GM19438 (cell line): ENCODE measurements around the gene AGR3.

Experiments
- ATAC-seq: cut with Tn5 transposase; IDR thresholded peaks from one replicate; pipeline ENCODE4 v1.9.1; 2021; ENCODE audit warnings: low read depth; ENCODE audit not compliant: unreplicated experiment

Gene AGR3

GRCh38 chr7:16881844-16882243 is at the start of gene AGR3:
Gene AGR3, minus strand, starts transcription at chr7:16881983. Its CDS starts 3,365 bp downstream, at chr7:16878618.
- ATAC-seq: no peak

DNA sequence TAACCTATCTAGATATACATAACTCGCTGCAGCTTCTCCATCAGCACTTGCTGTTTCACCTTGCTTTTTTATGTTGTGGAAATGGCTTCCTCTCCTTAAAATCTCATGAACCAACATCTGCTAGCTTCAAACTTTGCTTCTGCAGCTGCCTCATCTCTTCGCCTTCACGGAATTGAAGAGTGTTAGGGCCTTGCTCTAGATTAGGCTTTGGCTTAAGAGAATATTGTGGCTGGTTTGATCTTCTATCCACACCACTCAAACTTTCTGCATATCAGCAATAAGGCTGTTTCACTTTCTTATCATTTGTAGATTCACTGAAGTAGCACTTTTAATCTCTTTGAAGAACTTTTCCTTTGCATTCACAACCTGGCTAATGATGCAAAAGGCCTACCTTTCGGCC is 49.2 kb upstream of the AGR3 start:
- ATAC-seq: no peak

GRCh38 chr7:16929146-16929762 is 47.5 kb upstream of the AGR3 start:
- peak; percentile 70 for ATAC-seq

DNA sequence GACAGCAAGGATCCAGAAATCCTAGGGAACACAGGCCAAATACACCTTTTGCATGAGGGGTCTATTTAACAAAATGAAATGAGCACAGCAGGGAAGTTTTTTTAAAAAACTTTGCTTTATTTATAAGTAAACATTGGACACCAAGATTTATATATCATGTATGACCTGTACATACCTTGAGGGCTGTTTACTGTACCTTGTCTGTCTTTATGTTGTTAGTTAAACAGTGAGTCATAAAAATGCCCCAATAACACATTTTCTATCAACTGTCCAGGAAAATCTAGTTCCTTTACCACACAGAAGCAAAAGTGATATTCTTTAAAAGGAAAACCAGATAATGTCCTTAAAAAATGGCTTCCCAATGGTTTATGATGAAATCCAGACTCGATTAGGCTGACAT is 45.1 kb upstream of the AGR3 start:
- no peak for ATAC-seq

DNA sequence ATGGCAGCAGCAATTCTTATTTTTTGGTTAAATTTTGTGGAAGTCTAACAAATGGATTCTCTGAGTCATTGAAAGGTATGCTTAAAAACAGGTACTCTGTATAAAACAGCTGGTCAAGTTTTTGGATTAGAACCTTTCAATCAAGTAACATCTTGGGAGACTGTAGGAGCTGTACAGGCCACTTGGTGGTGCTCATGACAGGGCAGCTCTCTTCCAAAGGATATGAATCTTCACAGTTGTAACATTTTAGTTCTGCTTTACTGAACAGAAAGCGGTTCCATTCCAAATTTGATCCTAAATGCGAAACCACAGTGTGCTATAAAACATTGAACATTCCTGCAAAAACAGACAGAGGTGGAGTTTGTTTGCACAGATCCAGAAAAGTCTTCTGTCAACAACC is 44.5 kb upstream of the AGR3 start:
- peak; percentile 52 for ATAC-seq

GRCh38 chr7:16925609-16926008 is 43.8 kb upstream of the AGR3 start:
- no peak for ATAC-seq

DNA sequence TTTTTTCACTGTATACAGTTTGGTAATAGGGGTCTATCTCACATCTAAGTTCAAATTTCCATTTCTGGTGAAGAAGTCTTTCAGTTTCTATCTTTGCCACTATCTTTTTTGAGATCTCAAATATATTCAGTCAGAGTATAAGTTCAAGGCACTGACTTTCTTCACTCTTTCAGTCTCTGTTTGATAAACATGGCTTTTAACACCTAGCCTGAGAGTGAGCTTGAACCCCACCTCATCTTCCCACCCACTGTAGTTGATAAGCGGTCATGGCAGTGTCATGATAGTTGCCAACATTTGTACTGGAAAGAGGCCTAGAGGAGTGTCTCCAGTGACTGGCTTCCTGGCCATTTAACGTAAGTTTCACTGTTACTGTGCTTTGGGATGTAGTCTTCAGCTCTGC is 41.2 kb upstream of the AGR3 start:
- ATAC-seq: no peak

DNA sequence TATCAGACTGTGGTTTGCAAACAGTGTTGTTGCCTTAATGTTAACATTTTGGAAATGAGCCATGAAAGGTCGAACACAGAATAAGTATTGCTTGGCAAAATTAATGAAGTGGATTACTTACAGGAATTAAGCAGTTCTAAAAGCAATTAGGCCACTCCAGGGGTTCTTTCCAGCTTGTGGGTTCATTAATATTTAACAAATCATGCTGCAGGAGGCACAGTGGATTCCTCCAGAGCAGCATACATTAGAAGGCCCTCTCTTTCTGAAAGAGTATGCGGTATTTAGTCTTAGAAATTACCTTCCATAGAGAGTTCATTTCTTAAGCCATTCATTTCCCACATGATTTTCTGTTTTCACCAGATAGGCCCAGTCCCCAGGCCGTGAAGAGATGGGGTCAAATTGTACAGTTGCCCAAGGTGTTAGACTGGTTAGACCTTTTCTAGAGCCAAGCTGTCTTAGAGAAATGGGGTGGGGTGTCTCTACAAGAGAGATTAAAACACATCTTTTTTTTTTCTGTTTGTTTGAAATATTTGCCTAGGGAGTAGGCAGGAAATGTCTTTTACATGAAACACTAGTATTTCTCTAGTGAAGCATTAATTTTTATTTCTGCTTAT is 40.0 kb upstream of the AGR3 start:
- ATAC-seq: no peak

GRCh38 chr7:16921151-16921550 is 39.4 kb upstream of the AGR3 start:
- ATAC-seq: no peak

DNA sequence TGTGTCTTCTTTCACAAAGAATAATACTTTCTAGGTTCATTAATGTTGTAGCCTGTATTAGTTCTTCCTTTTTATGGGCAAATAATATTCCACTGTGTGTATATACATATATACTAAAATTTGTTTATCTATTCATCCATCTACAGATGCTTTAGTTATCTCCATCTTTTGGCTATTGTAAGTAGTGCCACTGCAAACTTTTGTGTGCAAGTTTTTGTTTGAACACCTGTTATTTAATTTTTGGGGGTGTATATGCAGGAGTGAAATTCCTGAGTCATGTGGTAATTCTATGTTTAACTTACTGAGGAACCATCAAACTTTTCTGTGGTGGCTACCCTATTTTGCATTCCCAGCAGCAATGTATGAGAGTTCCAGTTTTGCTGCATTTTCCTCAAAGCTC is 37.7 kb upstream of the AGR3 start:
- no peak for ATAC-seq

- no peak for ATAC-seq
These were observed 36.6 kb upstream of the AGR3 start for GRCh38 chr7:16918288-16918895.

- no peak for ATAC-seq
These were observed 35.0 kb upstream of the AGR3 start for GRCh38 chr7:16916738-16917137.

- no peak for ATAC-seq
These were observed 34.4 kb upstream of the AGR3 start for GRCh38 chr7:16916105-16916639.

DNA sequence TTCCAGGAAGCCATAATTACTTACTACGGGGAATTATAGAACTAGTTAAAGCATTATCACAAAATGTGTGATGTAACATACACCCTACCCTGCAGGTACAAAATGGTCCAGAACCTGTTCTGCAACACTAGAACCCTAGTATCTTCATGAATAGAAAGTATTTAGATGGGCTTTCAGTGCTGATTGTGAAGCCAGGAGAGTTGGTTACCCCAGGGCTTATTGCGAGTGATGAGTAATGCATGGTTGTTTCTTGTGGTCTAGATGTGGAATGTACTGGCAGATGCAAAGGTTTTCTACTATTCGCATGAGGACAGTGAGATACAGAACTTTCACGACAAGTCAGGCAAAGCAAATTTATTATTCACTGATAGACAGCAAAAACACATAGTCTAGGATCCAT is 33.6 kb upstream of the AGR3 start:
- ATAC-seq: no peak

GRCh38 chr7:16914771-16915170 is 33.0 kb upstream of the AGR3 start:
- ATAC-seq: no peak

GRCh38 chr7:16913643-16914042 is 31.9 kb upstream of the AGR3 start:
- no peak for ATAC-seq

GRCh38 chr7:16912540-16912939 is 30.8 kb upstream of the AGR3 start:
- no peak for ATAC-seq

GRCh38 chr7:16908561-16908960 is 26.8 kb upstream of the AGR3 start:
- no peak for ATAC-seq

DNA sequence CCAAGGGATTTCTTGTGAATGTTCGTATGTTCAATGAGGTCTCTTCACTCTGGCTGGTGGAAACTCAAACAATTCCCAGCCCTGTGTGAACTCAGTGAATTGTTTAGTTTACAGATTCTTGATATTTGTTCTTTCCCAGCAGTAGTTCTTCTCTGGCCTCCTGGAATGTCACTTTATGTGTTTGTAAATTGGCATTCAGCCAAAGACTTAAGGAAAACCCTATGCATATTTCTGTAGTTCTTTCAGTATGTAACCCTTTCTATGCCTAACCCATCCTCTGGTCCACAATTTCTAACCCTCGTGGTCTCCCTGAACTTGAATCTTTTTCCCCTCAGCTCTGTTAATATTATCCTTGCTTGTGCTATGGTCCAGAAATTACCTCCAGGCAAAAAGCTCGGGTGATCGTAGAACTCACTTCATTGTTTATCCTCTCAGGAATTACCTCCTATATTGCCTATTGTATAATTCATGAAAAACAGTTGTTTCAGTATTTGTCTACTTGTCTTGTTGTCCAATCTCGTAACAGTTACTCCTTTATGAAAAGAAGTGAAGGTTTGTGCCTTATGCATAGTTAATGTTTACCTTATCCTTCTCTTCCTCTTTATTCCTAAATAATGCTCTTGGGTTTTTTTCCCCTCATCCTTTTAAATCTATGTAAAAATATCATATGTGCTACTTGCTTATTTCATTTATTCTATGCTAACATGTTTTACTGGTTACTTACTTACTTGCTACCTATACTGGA is 23.7 kb upstream of the AGR3 start:
- no peak for ATAC-seq

DNA sequence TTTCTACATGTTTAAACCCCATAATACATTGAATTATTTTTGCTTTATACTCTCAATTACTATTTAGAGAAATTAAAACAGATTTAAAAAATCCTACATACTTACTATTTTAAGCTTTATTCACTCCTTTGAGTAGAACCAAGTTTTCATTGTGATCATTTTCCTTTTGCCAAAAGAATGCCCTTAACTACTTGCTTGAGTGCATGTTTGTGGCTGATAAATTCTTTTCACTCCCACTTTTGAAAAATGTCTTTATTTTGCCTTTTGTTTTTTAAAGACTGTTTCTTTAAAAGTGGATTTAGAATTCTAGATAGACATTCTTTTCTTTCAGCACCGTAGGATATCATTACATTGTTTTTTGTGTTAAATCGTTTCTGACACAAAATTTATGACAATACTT is 22.3 kb upstream of the AGR3 start:
- ATAC-seq: no peak

GRCh38 chr7:16900209-16900768 is 18.5 kb upstream of the AGR3 start:
- ATAC-seq: no peak
